ENCODE measurements around the gene SRGAP1.

SRGAP1 gene

GRCh38 chr12:64205542-64205941 is 361.0 kb downstream of the SRGAP1 start:
- DNase-seq (ENCODE audit: low spot score), result no peak

- no peak for DNase-seq (ENCODE audit: low spot score)
Observed at GRCh38 chr12:64207453-64207852, 363.0 kb downstream of the SRGAP1 start.

Measured in activated CD4-positive, alpha-beta T cell treated with anti-CD3 and anti-CD28 coated beads, Interleukin-2, Interleukin-4, amounts not matched to agents 100 ng/mL and 50 ng/mL, durations not matched to agents 16 hours and 8 hours (primary cell).